ENCODE measurements around the gene PTHLH.

The PTHLH gene

DNA sequence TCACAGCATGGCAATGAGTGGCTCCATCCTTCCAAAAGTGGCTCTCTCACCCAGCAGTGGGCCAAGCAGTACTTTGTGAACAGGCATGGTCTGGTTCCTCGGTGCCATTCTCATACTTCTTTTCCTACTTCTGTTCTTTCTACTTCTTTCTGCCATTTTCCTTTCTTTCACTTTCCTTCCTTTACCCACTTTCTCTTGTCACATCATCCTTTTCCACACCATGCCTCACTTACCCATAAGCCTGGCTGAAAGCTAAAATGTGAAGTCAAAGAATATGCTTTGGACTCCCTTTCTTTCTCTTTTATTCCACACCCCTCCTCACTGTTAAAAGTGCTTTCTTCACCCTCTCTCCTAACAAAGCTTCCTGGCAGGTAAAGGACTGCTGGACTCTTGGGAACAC is 57.0 kb downstream of the PTHLH start:
- no peak for DNase-seq (ENCODE audit: low read depth)
- H3K4me3 ChIP-seq (ENCODE audit: low read depth, low read length): no peak overlapping the region
- TF ChIP-seq MYC (IDR thresholded peaks at IDR 0.05; ENCODE audit: low read depth, low read length): no peak
- no peak for TF ChIP-seq MAX (IDR thresholded peaks at IDR 0.05; ENCODE audit: low read depth, low read length)

DNA sequence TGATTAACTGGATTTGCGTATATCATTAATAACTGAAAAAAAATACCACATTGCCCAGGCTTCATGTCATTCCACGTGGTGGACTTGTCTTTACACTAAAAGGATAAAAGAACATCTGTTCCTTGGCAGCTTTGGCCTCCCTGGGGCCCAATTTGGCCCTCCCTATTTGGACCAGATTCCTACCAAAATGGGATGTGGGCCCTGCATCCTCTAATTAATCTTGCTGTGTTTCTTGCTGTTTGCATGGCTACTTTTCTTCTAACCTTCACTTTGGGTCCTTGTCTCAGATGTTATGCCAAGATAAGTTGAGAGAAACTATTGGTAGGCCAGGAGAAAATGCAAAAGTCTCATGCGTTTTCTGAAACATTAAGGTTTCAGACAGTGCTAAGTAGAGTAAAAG is 57.5 kb downstream of the PTHLH start:
- no peak for TF ChIP-seq POLR2A (IDR thresholded peaks at IDR 0.05; ENCODE audit: extremely low read depth, insufficient read length)
- TF ChIP-seq MYC (IDR thresholded peaks at IDR 0.05; ENCODE audit: low read depth, low read length): no peak
- no peak for TF ChIP-seq MAX (IDR thresholded peaks at IDR 0.05; ENCODE audit: low read depth, low read length)
- TF ChIP-seq, protein P1, sequence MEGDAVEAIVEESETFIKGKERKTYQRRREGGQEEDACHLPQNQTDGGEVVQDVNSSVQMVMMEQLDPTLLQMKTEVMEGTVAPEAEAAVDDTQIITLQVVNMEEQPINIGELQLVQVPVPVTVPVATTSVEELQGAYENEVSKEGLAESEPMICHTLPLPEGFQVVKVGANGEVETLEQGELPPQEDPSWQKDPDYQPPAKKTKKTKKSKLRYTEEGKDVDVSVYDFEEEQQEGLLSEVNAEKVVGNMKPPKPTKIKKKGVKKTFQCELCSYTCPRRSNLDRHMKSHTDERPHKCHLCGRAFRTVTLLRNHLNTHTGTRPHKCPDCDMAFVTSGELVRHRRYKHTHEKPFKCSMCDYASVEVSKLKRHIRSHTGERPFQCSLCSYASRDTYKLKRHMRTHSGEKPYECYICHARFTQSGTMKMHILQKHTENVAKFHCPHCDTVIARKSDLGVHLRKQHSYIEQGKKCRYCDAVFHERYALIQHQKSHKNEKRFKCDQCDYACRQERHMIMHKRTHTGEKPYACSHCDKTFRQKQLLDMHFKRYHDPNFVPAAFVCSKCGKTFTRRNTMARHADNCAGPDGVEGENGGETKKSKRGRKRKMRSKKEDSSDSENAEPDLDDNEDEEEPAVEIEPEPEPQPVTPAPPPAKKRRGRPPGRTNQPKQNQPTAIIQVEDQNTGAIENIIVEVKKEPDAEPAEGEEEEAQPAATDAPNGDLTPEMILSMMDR (IDR thresholded peaks at IDR 0.05; ENCODE audit: low read depth, low read length): no peak
- H3K4me3 ChIP-seq (ENCODE audit: low read depth, low read length): no peak overlapping the region
- DNase-seq (ENCODE audit: low read depth): no peak

DNA sequence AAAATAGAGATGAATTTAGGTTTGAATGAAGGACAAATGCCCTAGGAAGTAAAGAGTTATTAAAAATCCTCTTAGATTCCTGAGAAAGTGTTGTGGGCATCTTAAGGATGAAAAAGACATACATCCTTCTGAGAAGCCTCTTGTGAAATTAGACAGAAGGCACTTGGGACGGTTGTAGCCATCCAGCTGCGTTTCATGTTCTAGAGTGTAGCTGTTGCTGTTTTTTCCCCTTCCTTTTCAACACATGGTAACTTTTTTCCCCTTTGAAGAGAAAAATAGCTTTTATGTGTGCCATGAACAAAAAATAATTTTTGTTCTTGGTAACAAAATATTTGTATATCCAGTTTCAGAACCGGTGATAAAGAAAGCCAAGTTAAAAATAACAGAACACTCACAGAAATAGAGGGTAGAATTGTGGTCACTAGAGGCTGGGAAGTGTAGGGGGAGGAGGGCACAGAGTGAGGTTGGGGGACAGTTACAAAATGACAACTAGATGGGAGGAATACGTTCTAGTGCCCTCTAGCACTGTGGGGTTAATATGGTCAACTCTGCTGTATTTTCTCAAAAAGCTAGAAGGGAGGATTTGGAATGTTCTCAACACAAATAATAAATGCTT is 58.4 kb downstream of the PTHLH start:
- TF ChIP-seq MAX (IDR thresholded peaks at IDR 0.05; ENCODE audit: low read depth, low read length) (no peak), POLR2A (IDR thresholded peaks at IDR 0.05; ENCODE audit: extremely low read depth, insufficient read length) (no peak), MYC (IDR thresholded peaks at IDR 0.05; ENCODE audit: low read depth, low read length) (no peak)
- TF ChIP-seq, protein P1 (IDR thresholded peaks at IDR 0.05; ENCODE audit: low read depth, low read length): no peak
- no peak overlapping the region for H3K4me3 ChIP-seq (ENCODE audit: low read depth, low read length)
- DNase-seq (ENCODE audit: low read depth): no peak

- DNase-seq (ENCODE audit: low read depth): no peak
- H3K4me3 ChIP-seq (ENCODE audit: low read depth, low read length): no peak overlapping the region
- TF ChIP-seq MYC (IDR thresholded peaks at IDR 0.05; ENCODE audit: low read depth, low read length): no peak
- TF ChIP-seq, protein P1 (IDR thresholded peaks at IDR 0.05; ENCODE audit: low read depth, low read length): no peak
- no peak for TF ChIP-seq MAX (IDR thresholded peaks at IDR 0.05; ENCODE audit: low read depth, low read length)
- no peak for TF ChIP-seq POLR2A (IDR thresholded peaks at IDR 0.05; ENCODE audit: extremely low read depth, insufficient read length)
Measured at GRCh38 chr12:27911397-27911796, 61.1 kb downstream of the PTHLH start.

Measured in NB4 (cell line).